IMR-90 (cell line): ENCODE results near the gene SLC25A44. TPM values are rescaled to one million over a fixed set of nuclear protein-coding genes. Genes with fewer than 3 reads are reported as not detected.
A peak's percentile ranks its signal among the peaks of the same experiment; 100 is the strongest.

Source experiments
- ATAC-seq: fragments of 200-7000 bp; cut with Tn5 transposase; 2 replicates; pipeline ENCODE4 v1.9.1; 2020; ENCODE audit warnings: low read depth, mild to moderate bottlenecking, moderate library complexity
- BruUV-seq: library from RNA; stranded (reverse); fragments of 400-500 nt; replicated peaks from 2 replicates; lab custom pipeline; 2021; lab: Mats Ljungman, UMichigan
- CTCF ChIA-PET: fragments of 300-600 bp; formaldehyde crosslinking; extraction: SDS; loops from one replicate; lab custom pipeline; 2021; ENCODE audit warnings: antibody characterized with exemption; lab: Yijun Ruan, JAX
- POLR2A ChIA-PET: fragments of 300-600 bp; sonication (Branson Sonifier 250); formaldehyde crosslinking; loops from one replicate; lab custom pipeline; 2022; ENCODE audit warnings: antibody characterized with exemption; ENCODE audit not compliant: unreplicated experiment; lab: Charles Lee
- DNase-seq: peaks from one replicate; pipeline ENCODE4 v3.0.0; 2013
- H2AFZ ChIP-seq: replicated peaks from 2 replicates; pipeline ENCODE3; 2013; ENCODE audit warnings: low read length, mild to moderate bottlenecking; ENCODE audit not compliant: poor library complexity
- H2AK5ac ChIP-seq: 2 replicates; pipeline ENCODE4 v1.6.1; 2013; ENCODE audit warnings: low read depth, low read length, inconsistent platforms
- H2AK9ac ChIP-seq: replicated peaks from 2 replicates; pipeline ENCODE3; 2013; ENCODE audit warnings: mild to moderate bottlenecking, low read depth, low read length, moderate library complexity; ENCODE audit not compliant: poor library complexity
- H2BK120ac ChIP-seq: 2 replicates; pipeline ENCODE4 v1.6.1; 2013; ENCODE audit warnings: low read depth, low read length, inconsistent platforms
- H2BK15ac ChIP-seq: 3 replicates; pipeline ENCODE4 v1.6.1; 2013; ENCODE audit warnings: low read depth, low read length, inconsistent platforms
- H2BK20ac ChIP-seq: 2 replicates; pipeline ENCODE4 v1.6.1; 2013; ENCODE audit warnings: low read depth, mild to moderate bottlenecking, inconsistent platforms, low read length, moderate library complexity
- H2BK5ac ChIP-seq: 2 replicates; pipeline ENCODE4 v1.6.1; 2013; ENCODE audit warnings: mild to moderate bottlenecking, low read depth, low read length, inconsistent platforms; ENCODE audit not compliant: poor library complexity, severe bottlenecking
- H3K14ac ChIP-seq: replicated peaks from 2 replicates; pipeline ENCODE4 v1.6.1; 2013; ENCODE audit warnings: low read depth, low read length, inconsistent platforms
- H3K18ac ChIP-seq: 2 replicates; pipeline ENCODE4 v1.6.1; 2013; ENCODE audit warnings: low read depth, low read length, control low read depth
- H3K23ac ChIP-seq: 2 replicates; pipeline ENCODE4 v1.6.1; 2013; ENCODE audit warnings: low read depth, low read length, inconsistent platforms
- H3K27ac ChIP-seq: 2 replicates; pipeline ENCODE4 v1.5.1; 2013; ENCODE audit warnings: mild to moderate bottlenecking, control low read depth, low read length; ENCODE audit not compliant: insufficient read depth
- H3K27me3 ChIP-seq: 2 replicates; pipeline ENCODE4 v1.6.1; 2013; ENCODE audit warnings: low read length; ENCODE audit not compliant: control insufficient read depth, insufficient read depth
- H3K36me3 ChIP-seq: 2 replicates; pipeline ENCODE4 v1.6.1; 2013; ENCODE audit warnings: low read length, mixed read lengths; ENCODE audit not compliant: control insufficient read depth, insufficient read depth
- H3K4ac ChIP-seq: 2 replicates; pipeline ENCODE4 v1.6.1; 2013; ENCODE audit warnings: low read depth, low read length, inconsistent platforms
- H3K4me1 ChIP-seq: 2 replicates; pipeline ENCODE4 v1.6.1; 2013; ENCODE audit warnings: low read length, mixed read lengths; ENCODE audit not compliant: control insufficient read depth, insufficient read depth
- H3K4me2 ChIP-seq: 2 replicates; pipeline ENCODE4 v1.6.1; 2013; ENCODE audit warnings: low read depth, mild to moderate bottlenecking, control low read depth, low read length, moderate library complexity
- H3K4me3 ChIP-seq: 2 replicates; pipeline ENCODE4 v1.5.1; 2013; ENCODE audit warnings: low read depth, mild to moderate bottlenecking, control low read depth, low read length, moderate library complexity; ENCODE audit not compliant: insufficient read depth
- H3K56ac ChIP-seq: 2 replicates; pipeline ENCODE4 v1.6.1; 2013; ENCODE audit warnings: low read length, inconsistent platforms; ENCODE audit not compliant: insufficient read depth; ENCODE audit errors: extremely low read depth
- H3K79me1 ChIP-seq, 2 experiments: 2 replicates each; pipeline ENCODE4 v1.6.1; 2013; ENCODE audit warnings: low read length in 2 of 2, inconsistent platforms in 1 of 2, low read depth in 1 of 2
- H3K9ac ChIP-seq: 2 replicates; pipeline ENCODE4 v1.6.1; 2013; ENCODE audit warnings: low read depth, low read length, control low read depth
- H3K9me1 ChIP-seq: 2 replicates; pipeline ENCODE4 v1.6.1; 2013; ENCODE audit warnings: low read length, inconsistent platforms; ENCODE audit not compliant: insufficient read depth
- H3K9me3 ChIP-seq: 2 replicates; pipeline ENCODE4 v1.6.1; 2013; ENCODE audit warnings: low read length; ENCODE audit not compliant: control insufficient read depth, insufficient read depth
- H4K20me1 ChIP-seq: 2 replicates; pipeline ENCODE4 v1.6.1; 2013; ENCODE audit warnings: low read length, inconsistent platforms; ENCODE audit not compliant: insufficient read depth
- H4K5ac ChIP-seq: 2 replicates; pipeline ENCODE4 v1.6.1; 2013; ENCODE audit warnings: mild to moderate bottlenecking, low read depth, low read length, control low read depth
- H4K8ac ChIP-seq, 2 experiments: 2 replicates each; pipeline ENCODE4 v1.6.1; 2013; ENCODE audit warnings: low read depth in 2 of 2, low read length in 2 of 2, control low read depth in 1 of 2, inconsistent platforms in 1 of 2
- H4K91ac ChIP-seq: 2 replicates; pipeline ENCODE4 v1.6.1; 2013; ENCODE audit warnings: low read depth, low read length, inconsistent platforms; ENCODE audit not compliant: insufficient read depth
- CHD1 ChIP-seq: IDR thresholded peaks from 2 replicates; pipeline ENCODE4 v1.6.1; 2012; ENCODE audit warnings: low read depth, low read length, improper control_type of control experiment
- MXI1 ChIP-seq: IDR thresholded peaks from 2 replicates; pipeline ENCODE4 v1.6.1; 2012; ENCODE audit warnings: low read depth, mild to moderate bottlenecking, low read length, moderate library complexity, borderline replicate concordance
- RAD21 ChIP-seq: IDR thresholded peaks from 2 replicates; pipeline ENCODE4 v1.6.1; 2012; ENCODE audit warnings: low read length, improper control_type of control experiment
- RCOR1 ChIP-seq: IDR thresholded peaks from 2 replicates; pipeline ENCODE4 v1.6.1; 2012; ENCODE audit warnings: mild to moderate bottlenecking, low read length, improper control_type of control experiment; ENCODE audit not compliant: insufficient replicate concordance
- SMC3 ChIP-seq: fragments of 150-350 bp; IDR thresholded peaks from 2 replicates; pipeline ENCODE4 v1.6.1; 2016; ENCODE audit warnings: low read depth, mild to moderate bottlenecking, antibody characterized with exemption, low read length, moderate library complexity
- dilution Hi-C: fragments of 300-500 bp; cut with HindIII; formaldehyde crosslinking; loops from one replicate; pipeline ENCODE4 v1.14.3; 2018; ENCODE audit warnings: low sequenced_read_pairs; ENCODE audit not compliant: unreplicated experiment
- in situ Hi-C: fragments of 300-500 bp; cut with MboI; formaldehyde crosslinking; loops from 3 replicates; pipeline ENCODE4 v1.14.3; 2019; ENCODE audit warnings: low sequenced_read_pairs, inconsistent platforms, mixed read lengths
- intact Hi-C: fragments of 100-400 bp; cut with micrococcal nuclease; formaldehyde crosslinking; loops from 2 replicates; pipeline ENCODE4 v1.10.0; 2022
- polyA plus RNA-seq, 3 experiments: library from polyadenylated mRNA; depleted of rRNA; stranded (reverse); fragments of >200 nt; gene quantifications; 2 replicates each; pipeline ENCODE4 v1.2.3, GENCODE V29; 2012; ENCODE audit warnings: low replicate concordance in 1 of 3
- total RNA-seq: library from RNA; depleted of rRNA; stranded (reverse); fragments of >200 nt; gene quantifications from 2 replicates; pipeline ENCODE4 v1.2.3, GENCODE V29; 2012
- TF ChIP-seq, protein P1 (sequence below): conservative IDR thresholded peaks from 2 replicates; pipeline ENCODE4 v1.5.1; 2012; ENCODE audit warnings: mild to moderate bottlenecking, low read depth, low read length, improper control_type of control experiment
- TF ChIP-seq, protein P2 (sequence below): fragments of 150-350 bp; IDR thresholded peaks from 2 replicates; pipeline ENCODE4 v1.6.1; 2016; ENCODE audit warnings: low read depth, mild to moderate bottlenecking, low read length, moderate library complexity, borderline replicate concordance

SLC25A44 gene
- total and polyA plus RNA-seq, 2 of the 4 experiments (the other 2 are of a cell fraction) = 12.7 to 20.2 TPM

DNA sequence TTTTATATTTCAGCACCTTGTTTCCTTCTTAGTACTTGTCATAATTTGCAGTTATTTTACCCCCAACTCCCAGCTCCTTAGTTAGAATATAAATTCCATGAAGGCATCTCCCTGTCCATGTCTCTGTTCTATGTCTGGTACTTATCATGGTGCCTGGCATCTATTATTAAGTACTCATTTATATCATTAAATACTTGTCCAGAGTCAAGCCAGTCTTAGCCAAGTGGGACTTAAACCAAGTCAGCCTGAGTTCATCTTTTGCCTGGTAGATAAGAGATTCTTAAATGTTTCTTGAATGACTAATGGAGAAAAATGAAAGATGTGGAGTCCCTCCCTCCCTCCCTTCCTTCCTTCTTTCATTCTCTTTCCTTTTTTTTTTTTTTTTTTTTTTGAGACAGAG, 9.4 kb downstream of the SLC25A44 start:
- H3K4ac ChIP-seq = no peak overlapping the region
- no peak overlapping the region for H4K91ac ChIP-seq
- intact Hi-C loops (no loop called here), in situ Hi-C loops (no loop called here), dilution Hi-C loops (no loop called here)
- H2BK15ac ChIP-seq = no peak overlapping the region
- H2BK20ac ChIP-seq = no peak overlapping the region
- POLR2A ChIA-PET = interaction anchor here (1.5 kb wide), 1 partner anchor 10 kb away, joined by 3 read pairs; the partner anchor contains the start of gene PMF1
- peaks cover 17% of the 10 kb centered on the region for H3K36me3 ChIP-seq
- ATAC-seq (peak; percentile 56), DNase-seq (peak; percentile 58)
- H3K9me3 ChIP-seq = no peaks in the 10 kb centered on the region
- CTCF ChIA-PET = no interaction called here
- H3K4me3 ChIP-seq = no peak overlapping the region
- no peak overlapping the region for H3K18ac ChIP-seq
- H3K56ac ChIP-seq = no peak overlapping the region
- H4K20me1 ChIP-seq = peaks cover 13% of the 10 kb centered on the region; the same call in 1 of the 2 replicates
- no peaks in the 10 kb centered on the region for H3K27me3 ChIP-seq
- H3K4me1 ChIP-seq = peaks cover 3% of the 10 kb centered on the region
- H3K9me1 ChIP-seq = peaks cover 11% of the 10 kb centered on the region
- H4K5ac ChIP-seq = no peak overlapping the region
- peaks cover 17 to 75% of the 10 kb centered on the region in 2 experiments; a peak in 3 of 4 replicates for H3K79me1 ChIP-seq
- no peak overlapping the region for H3K23ac ChIP-seq
- no peak overlapping the region for H4K8ac ChIP-seq
- H3K14ac ChIP-seq = no peak overlapping the region
- no peak overlapping the region for H3K4me2 ChIP-seq
- H3K27ac ChIP-seq = no peak overlapping the region
- H2AFZ ChIP-seq = no peak overlapping the region
- TF ChIP-seq CHD1 (no peak), MXI1 (no peak), RCOR1 (no peak), RAD21 (no peak), SMC3 (no peak)
- TF ChIP-seq, protein P1, sequence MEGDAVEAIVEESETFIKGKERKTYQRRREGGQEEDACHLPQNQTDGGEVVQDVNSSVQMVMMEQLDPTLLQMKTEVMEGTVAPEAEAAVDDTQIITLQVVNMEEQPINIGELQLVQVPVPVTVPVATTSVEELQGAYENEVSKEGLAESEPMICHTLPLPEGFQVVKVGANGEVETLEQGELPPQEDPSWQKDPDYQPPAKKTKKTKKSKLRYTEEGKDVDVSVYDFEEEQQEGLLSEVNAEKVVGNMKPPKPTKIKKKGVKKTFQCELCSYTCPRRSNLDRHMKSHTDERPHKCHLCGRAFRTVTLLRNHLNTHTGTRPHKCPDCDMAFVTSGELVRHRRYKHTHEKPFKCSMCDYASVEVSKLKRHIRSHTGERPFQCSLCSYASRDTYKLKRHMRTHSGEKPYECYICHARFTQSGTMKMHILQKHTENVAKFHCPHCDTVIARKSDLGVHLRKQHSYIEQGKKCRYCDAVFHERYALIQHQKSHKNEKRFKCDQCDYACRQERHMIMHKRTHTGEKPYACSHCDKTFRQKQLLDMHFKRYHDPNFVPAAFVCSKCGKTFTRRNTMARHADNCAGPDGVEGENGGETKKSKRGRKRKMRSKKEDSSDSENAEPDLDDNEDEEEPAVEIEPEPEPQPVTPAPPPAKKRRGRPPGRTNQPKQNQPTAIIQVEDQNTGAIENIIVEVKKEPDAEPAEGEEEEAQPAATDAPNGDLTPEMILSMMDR = no peak
- TF ChIP-seq, protein P2, sequence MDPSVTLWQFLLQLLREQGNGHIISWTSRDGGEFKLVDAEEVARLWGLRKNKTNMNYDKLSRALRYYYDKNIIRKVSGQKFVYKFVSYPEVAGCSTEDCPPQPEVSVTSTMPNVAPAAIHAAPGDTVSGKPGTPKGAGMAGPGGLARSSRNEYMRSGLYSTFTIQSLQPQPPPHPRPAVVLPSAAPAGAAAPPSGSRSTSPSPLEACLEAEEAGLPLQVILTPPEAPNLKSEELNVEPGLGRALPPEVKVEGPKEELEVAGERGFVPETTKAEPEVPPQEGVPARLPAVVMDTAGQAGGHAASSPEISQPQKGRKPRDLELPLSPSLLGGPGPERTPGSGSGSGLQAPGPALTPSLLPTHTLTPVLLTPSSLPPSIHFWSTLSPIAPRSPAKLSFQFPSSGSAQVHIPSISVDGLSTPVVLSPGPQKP = no peak
- no peak overlapping the region for H2BK5ac ChIP-seq
- BruUV-seq = no TSS peak
- H3K9ac ChIP-seq = no peak overlapping the region
- H2BK120ac ChIP-seq = no peak overlapping the region
- no peak overlapping the region for H2AK5ac ChIP-seq
- H2AK9ac ChIP-seq = no peak overlapping the region
